ENCODE data around the gene PDSS2.
A peak's percentile ranks its signal among the peaks of the same experiment; 100 is the strongest.
"Not testable (repeated sequence)": the region's sequence is repeated elsewhere in the genome, so short reads cannot be mapped to it uniquely, and the experiment has no call there.

PDSS2 gene

GRCh38 chr6:107369493-107369892 lies 89.9 kb downstream of the PDSS2 start:
- H3K4me3 ChIP-seq (replicated peaks in 1 of 2; ENCODE audit: low read depth in 2 of 2, low read length in 2 of 2): no peak overlapping the region
- DNase-seq (ENCODE audit: low read depth in 2 of 2): no peak
- TF ChIP-seq CTCF (IDR thresholded peaks at IDR 0.05; ENCODE audit: low read depth, low read length): no peak

GRCh38 chr6:107368471-107368870 lies 90.9 kb downstream of the PDSS2 start:
- H3K4me3 ChIP-seq (replicated peaks in 1 of 2; ENCODE audit: low read depth in 2 of 2, low read length in 2 of 2): no peak overlapping the region
- no peak for DNase-seq (ENCODE audit: low read depth in 2 of 2)
- no peak for TF ChIP-seq CTCF (IDR thresholded peaks at IDR 0.05; ENCODE audit: low read depth, low read length)

GRCh38 chr6:107364173-107364572 lies 95.2 kb downstream of the PDSS2 start:
- H3K4me3 ChIP-seq (replicated peaks in 1 of 2; ENCODE audit: low read depth in 2 of 2, low read length in 2 of 2); DNase-seq (ENCODE audit: low read depth in 2 of 2): not testable (repeated sequence)

- DNase-seq (ENCODE audit: low read depth in 2 of 2): peak; percentile 61 to 82
- TF ChIP-seq CTCF (IDR thresholded peaks at IDR 0.05; ENCODE audit: low read depth, low read length): no peak
- no peak overlapping the region for H3K4me3 ChIP-seq (replicated peaks in 1 of 2; ENCODE audit: low read depth in 2 of 2, low read length in 2 of 2)
Measured at GRCh38 chr6:107361753-107362604, 97.4 kb downstream of the PDSS2 start.

- no peak for TF ChIP-seq CTCF (IDR thresholded peaks at IDR 0.05; ENCODE audit: low read depth, low read length)
- no peak overlapping the region for H3K4me3 ChIP-seq (replicated peaks in 1 of 2; ENCODE audit: low read depth in 2 of 2, low read length in 2 of 2)
- DNase-seq (ENCODE audit: low read depth in 2 of 2): peak; percentile 48 to 58
Measured at GRCh38 chr6:107360476-107360875, 98.9 kb downstream of the PDSS2 start.

- DNase-seq (ENCODE audit: low read depth in 2 of 2): no peak
- no peak overlapping the region for H3K4me3 ChIP-seq (replicated peaks in 1 of 2; ENCODE audit: low read depth in 2 of 2, low read length in 2 of 2)
- no peak for TF ChIP-seq CTCF (IDR thresholded peaks at IDR 0.05; ENCODE audit: low read depth, low read length)
Measured at GRCh38 chr6:107357842-107358241, 101.5 kb downstream of the PDSS2 start.

GRCh38 chr6:107357031-107357430 lies 102.3 kb downstream of the PDSS2 start:
- DNase-seq (ENCODE audit: low read depth in 2 of 2): no peak
- TF ChIP-seq CTCF (IDR thresholded peaks at IDR 0.05; ENCODE audit: low read depth, low read length): no peak
- no peak overlapping the region for H3K4me3 ChIP-seq (replicated peaks in 1 of 2; ENCODE audit: low read depth in 2 of 2, low read length in 2 of 2)
